T-cell (primary cell): Measurements from ENCODE around the gene TBRG1. TPM values are rescaled to one million over a fixed set of nuclear protein-coding genes. Genes with fewer than 3 reads are reported as not detected.

Experiments
- ATAC-seq, 4 experiments: fragments of 200-7000 bp in 3 of 4; fragments of 150-1000 bp in 1 of 4; cut with Tn5 transposase; replicated peaks in 1 of 4; 1 replicate in 3 of 4; 2 replicates in 1 of 4; pipeline ENCODE4 v1.10.0; 2021; ENCODE audit warnings: moderate library complexity in 3 of 4, mild to moderate bottlenecking in 2 of 4, moderate number of reproducible peaks in 1 of 4
- CTCF ChIA-PET, 2 donors: fragments of 300-600 bp; sonication (Branson Sonifier 250); formaldehyde crosslinking; loops; one replicate each; lab custom pipeline; 2022; ENCODE audit warnings: antibody characterized with exemption in 2 of 2; lab: Charles Lee
- POLR2A ChIA-PET, 2 donors: fragments of 300-600 bp; sonication (Branson Sonifier 250); formaldehyde crosslinking; loops; one replicate each; lab custom pipeline; 2022; ENCODE audit warnings: antibody characterized with exemption in 2 of 2; lab: Charles Lee
- DNase-seq, 35 experiments: peaks; one replicate each; pipeline versions ENCODE4 v3.0.0 to v3.0.0-alpha.2; 2013 to 2023
- H3K27ac ChIP-seq: one replicate; pipeline ENCODE4 v1.5.1; 2013; ENCODE audit warnings: low read length
- H3K27me3 ChIP-seq, 2 experiments: replicated peaks in 1 of 2; 1 replicate in 1 of 2; 2 replicates in 1 of 2; pipeline versions ENCODE4 v1.6.1 to v1.7.0; 2013; ENCODE audit warnings: low read length in 1 of 2, mixed read lengths in 1 of 2; ENCODE audit not compliant: control insufficient read depth in 2 of 2, insufficient read depth in 2 of 2; ENCODE audit errors: extremely low read depth in 1 of 2
- H3K36me3 ChIP-seq, 2 donors: 1 replicate in 1 of 2; 2 replicates in 1 of 2; pipeline versions ENCODE4 v1.6.1 to v1.7.0; 2013; ENCODE audit warnings: low read length in 1 of 2; ENCODE audit not compliant: control insufficient read depth in 2 of 2, insufficient read depth in 1 of 2; ENCODE audit errors: extremely low read depth in 1 of 2
- H3K4me1 ChIP-seq, 2 experiments: 1 replicate in 1 of 2; 2 replicates in 1 of 2; pipeline versions ENCODE4 v1.6.1 to v1.7.0; 2013; ENCODE audit warnings: low read length in 2 of 2, mixed read lengths in 1 of 2; ENCODE audit not compliant: insufficient read depth in 2 of 2, control insufficient read depth in 1 of 2; ENCODE audit errors: extremely low read depth in 1 of 2
- H3K4me3 ChIP-seq, 2 donors: 1 replicate in 1 of 2; 2 replicates in 1 of 2; pipeline versions ENCODE4 v1.5.1 to v1.7.0; 2013; ENCODE audit warnings: mild to moderate bottlenecking in 2 of 2, low read length in 1 of 2, moderate library complexity in 1 of 2; ENCODE audit not compliant: control insufficient read depth in 1 of 2; ENCODE audit errors: extremely low read depth in 1 of 2
- H3K9me3 ChIP-seq: 2 replicates; pipeline ENCODE4 v1.7.0; 2013
- H3K27ac Mint-ChIP-seq, 2 donors: one replicate each; pipeline ENCODE4 v1.8.0; 2020 to 2021; ENCODE audit warnings: mild to moderate bottlenecking in 2 of 2, mixed read lengths in 2 of 2
- H3K27me3 Mint-ChIP-seq, 2 donors: one replicate each; pipeline ENCODE4 v1.8.0; 2021 to 2022; ENCODE audit warnings: mixed read lengths in 2 of 2
- H3K36me3 Mint-ChIP-seq: one replicate; pipeline ENCODE4 v1.8.0; 2021; ENCODE audit warnings: mixed read lengths
- H3K4me1 Mint-ChIP-seq, 3 donors: one replicate each; pipeline ENCODE4 v1.8.0; 2020 to 2022; ENCODE audit warnings: mixed read lengths in 3 of 3, mild to moderate bottlenecking in 1 of 3
- H3K4me3 Mint-ChIP-seq, 3 donors: one replicate each; pipeline ENCODE4 v1.8.0; 2020 to 2022; ENCODE audit warnings: mild to moderate bottlenecking in 3 of 3, mixed read lengths in 3 of 3, moderate library complexity in 3 of 3
- H3K9me3 Mint-ChIP-seq, 3 donors: one replicate each; pipeline ENCODE4 v1.8.0; 2020 to 2022; ENCODE audit warnings: mixed read lengths in 3 of 3
- WGBS: methylation state at CpG from one replicate; pipeline ENCODE4 v1.1.5; 2013; ENCODE audit warnings: missing lambda C conversion rate; ENCODE audit not compliant: insufficient coverage; 5-methylcytosine and 5-hydroxymethylcytosine counted together
- total RNA-seq, 35 experiments: library from RNA in 6 of 35; stranded (reverse) in 6 of 35; fragments of 120-200 nt in 1 of 35; gene quantifications; one replicate each; pipeline versions ENCODE4 v1.2.1 to v1.2.4 and lab custom pipeline; 2013 to 2026

The TBRG1 gene
- total RNA-seq, 5 donors from 2014 or later (not counting 1 experiment from before 2014, with no cell fraction given) = 55.5 to 74.8 (median 72.0) TPM

DNA sequence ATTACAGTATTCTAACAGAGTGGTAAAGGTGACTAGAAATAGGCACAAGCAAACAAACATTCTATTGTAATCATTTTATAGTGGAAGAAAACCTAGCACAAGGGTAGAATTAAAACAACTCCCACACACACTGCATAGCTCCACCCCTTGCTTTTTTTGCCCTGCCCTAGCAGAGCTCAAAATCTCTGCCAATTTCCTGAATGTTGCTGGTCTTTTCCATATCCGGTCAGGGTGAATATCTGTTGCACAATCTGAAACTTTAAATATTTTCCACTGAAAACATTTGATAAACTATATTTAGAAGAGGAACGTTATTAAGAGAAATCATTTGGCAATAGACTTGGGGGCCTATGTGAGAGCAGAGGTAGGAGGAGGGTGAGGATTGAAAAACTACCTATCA is 53.7 kb downstream of the TBRG1 start:
- DNase-seq = no peak
- WGBS = no CpG with 5 or more reads among the region's 2 CpGs
- no peak for ATAC-seq
- CTCF ChIA-PET = interaction anchor here in 1 of 2 donors (0.9 kb wide), 1 partner anchor 87 kb away, joined by 3 read pairs; no protein-coding TSS in a partner anchor
- Mint-ChIP-seq H3K4me3 (no peak overlapping the region), H3K4me1 (peaks cover 22 to 30% (median 29%) of the 10 kb centered on the region in 3 donors), H3K27ac (no peak overlapping the region), H3K9me3 (no peaks in the 10 kb centered on the region), H3K27me3 (no peaks in the 10 kb centered on the region), H3K36me3 (no peaks in the 10 kb centered on the region)
- Histone ChIP-seq H3K4me1 (peaks cover 15 to 17% of the 10 kb centered on the region in 2 experiments), H3K9me3 (no peaks in the 10 kb centered on the region), H3K36me3 (no peaks in the 10 kb centered on the region), H3K4me3 (no peak overlapping the region), H3K27ac (no peak overlapping the region), H3K27me3 (no peaks in the 10 kb centered on the region)
- POLR2A ChIA-PET = interaction anchor here in 1 of 2 donors (1.0 kb wide), 1 partner anchor 19 kb away, joined by 3 read pairs; no protein-coding TSS in a partner anchor

DNA sequence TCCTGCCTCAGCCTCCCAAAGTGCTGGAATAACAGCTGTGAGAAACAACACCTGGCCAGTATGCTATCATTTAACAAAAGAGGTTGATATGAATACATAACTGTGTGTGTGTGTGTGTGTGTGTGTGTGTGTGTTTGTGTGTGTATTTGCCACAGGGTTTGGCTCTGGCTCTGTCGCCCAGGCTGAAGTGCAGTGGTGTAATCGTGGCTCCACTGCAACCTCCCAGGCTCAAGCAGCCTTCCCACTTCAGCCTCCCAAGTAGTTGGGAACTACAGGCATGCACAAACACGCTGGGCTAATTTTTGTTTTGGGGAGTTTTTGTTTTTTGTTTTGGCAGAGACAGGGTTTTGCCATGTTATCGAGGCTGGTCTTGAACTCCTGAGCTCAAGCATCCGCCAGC is 55.8 kb downstream of the TBRG1 start:
- Mint-ChIP-seq H3K27me3 (no peaks in the 10 kb centered on the region), H3K4me3 (no peak overlapping the region), H3K27ac (no peak overlapping the region), H3K4me1 (peaks cover 8 to 16% (median 14%) of the 10 kb centered on the region in 3 donors), H3K9me3 (peaks cover 5 to 10% (median 10%) of the 10 kb centered on the region in 3 donors), H3K36me3 (peaks cover 4% of the 10 kb centered on the region)
- Histone ChIP-seq H3K27me3 (no peaks in the 10 kb centered on the region), H3K36me3 (no peaks in the 10 kb centered on the region), H3K4me3 (no peak overlapping the region), H3K9me3 (peaks cover 3% of the 10 kb centered on the region), H3K4me1 (peaks cover 3 to 8% of the 10 kb centered on the region in 2 experiments), H3K27ac (no peak overlapping the region)
- ATAC-seq (no peak), DNase-seq (no peak)
- 80% methylated on average over 1 of the region's 5 CpGs for WGBS
- CTCF ChIA-PET = interaction anchor here (0.8 to 1.3 kb wide), 4 partner anchors 9 to 96 kb away, joined by 3 to 4 read pairs (median 3); no protein-coding TSS in a partner anchor
- POLR2A ChIA-PET = no interaction called here

DNA sequence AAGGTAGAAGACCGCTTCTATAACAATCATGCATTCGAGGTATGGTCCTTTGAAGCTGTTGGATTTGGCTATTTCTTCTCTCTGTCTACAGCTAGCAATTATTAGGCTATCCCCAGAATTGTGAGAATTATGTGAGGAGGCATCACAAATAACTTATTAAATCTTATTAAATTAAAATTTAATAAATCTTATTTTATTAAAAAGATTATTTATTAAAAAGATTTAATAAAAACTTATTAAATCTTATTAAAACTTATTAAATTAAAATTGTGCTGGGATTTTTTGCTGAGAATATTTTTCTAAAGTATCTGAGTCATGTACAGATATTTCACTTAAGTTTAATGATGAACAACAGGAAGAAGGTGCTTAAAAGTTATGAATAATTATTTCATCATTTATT is 58.8 kb downstream of the TBRG1 start:
- Mint-ChIP-seq H3K27me3 (no peaks in the 10 kb centered on the region), H3K4me1 (peaks cover 0 to 1% (median 0%) of the 10 kb centered on the region in 3 donors), H3K27ac (no peak overlapping the region), H3K36me3 (peaks cover 13% of the 10 kb centered on the region), H3K4me3 (no peak overlapping the region), H3K9me3 (peaks cover 8 to 26% (median 20%) of the 10 kb centered on the region in 3 donors)
- DNase-seq (no peak), ATAC-seq (no peak)
- Histone ChIP-seq H3K9me3 (peaks cover 3% of the 10 kb centered on the region), H3K36me3 (no peaks in the 10 kb centered on the region), H3K27me3 (peaks cover 0 to 6% of the 10 kb centered on the region in 2 experiments), H3K4me3 (no peak overlapping the region), H3K27ac (no peak overlapping the region), H3K4me1 (no peaks in the 10 kb centered on the region)
- ChIA-PET POLR2A (no interaction called here), CTCF (interaction anchor here (0.6 kb wide), 2 partner anchors 82 kb away, joined by 4 read pairs; no protein-coding TSS in a partner anchor)
- no CpG with 5 or more reads among the region's 2 CpGs for WGBS

DNA sequence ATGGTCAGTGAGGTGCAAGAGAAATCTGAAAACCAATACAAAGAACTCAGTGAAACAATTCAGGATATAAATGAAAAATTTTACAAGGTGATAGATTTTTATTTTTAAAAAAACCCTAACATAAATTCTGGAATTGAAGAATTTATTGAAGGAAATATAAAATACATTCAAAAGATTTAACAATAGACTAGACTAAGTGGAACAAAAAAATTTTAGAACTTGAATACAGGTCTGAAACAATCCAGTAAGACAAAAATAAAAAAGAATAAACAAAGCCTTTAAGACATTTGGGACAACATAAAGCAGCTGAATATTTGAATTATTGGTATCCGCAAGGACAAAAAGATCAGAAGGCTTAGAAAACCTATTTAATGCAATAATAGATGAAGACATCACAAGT is 59.8 kb downstream of the TBRG1 start:
- ATAC-seq (no peak), DNase-seq (no peak)
- WGBS = no CpG with 5 or more reads among the region's 1 CpG
- POLR2A ChIA-PET = interaction anchor here in 1 of 2 donors (0.7 kb wide), 1 partner anchor 171 kb away, joined by 5 read pairs; no protein-coding TSS in a partner anchor
- peaks cover 13% of the 10 kb centered on the region for H3K36me3 Mint-ChIP-seq
- Histone ChIP-seq H3K9me3 (peaks cover 3% of the 10 kb centered on the region), H3K4me1 (no peaks in the 10 kb centered on the region), H3K4me3 (no peak overlapping the region), H3K27me3 (peaks cover 0 to 6% of the 10 kb centered on the region in 2 experiments), H3K36me3 (no peaks in the 10 kb centered on the region), H3K27ac (no peak overlapping the region)
- H3K4me1 Mint-ChIP-seq = no peaks in the 10 kb centered on the region
- no peak overlapping the region for H3K27ac Mint-ChIP-seq
- CTCF ChIA-PET = interaction anchor here in 1 of 2 donors (0.9 kb wide), 1 partner anchor 80 kb away, joined by 3 read pairs; no protein-coding TSS in a partner anchor
- peaks cover 8 to 36% (median 20%) of the 10 kb centered on the region in 3 donors for H3K9me3 Mint-ChIP-seq
- no peak overlapping the region for H3K4me3 Mint-ChIP-seq
- no peaks in the 10 kb centered on the region for H3K27me3 Mint-ChIP-seq

Other genes with a start within 250 kb of the TBRG1 start
- not detected for gene OR8B2, start 238.4 kb upstream of the TBRG1 start, total RNA-seq
- not detected for gene OR8B3, start 223.8 kb upstream of the TBRG1 start, total RNA-seq
- not detected for gene OR8B4, start 198.0 kb upstream of the TBRG1 start, total RNA-seq
- not detected for gene OR8B8, start 177.2 kb upstream of the TBRG1 start, total RNA-seq
- not detected for gene OR8B12, start 79.2 kb upstream of the TBRG1 start, total RNA-seq
- gene OR8A1, start 52.9 kb upstream of the TBRG1 start, total RNA-seq = not detected
- gene PANX3, start 11.4 kb upstream of the TBRG1 start, total RNA-seq = not detected
- 1 to 10 TPM; 3.7 to 9.7 (median 6.2) TPM for gene SIAE, start 50.9 kb downstream of the TBRG1 start, total RNA-seq
- gene SPA17, start 51.0 kb downstream of the TBRG1 start, total RNA-seq = under 1 TPM; 0.28 to 0.92 (median 0.59) TPM
- gene NRGN, start 117.1 kb downstream of the TBRG1 start, total RNA-seq = 10 to 100 TPM in 1 of 5 donors, 1 to 10 TPM in 1, under 1 TPM in 3; 0.26 to 11.0 (median 0.89) TPM
- gene VSIG2, start 129.4 kb downstream of the TBRG1 start, total RNA-seq = 1 to 10 TPM in 2 of 5 donors, under 1 TPM in 3; 0.66 to 1.6 (median 0.98) TPM
- gene ESAM, start 139.4 kb downstream of the TBRG1 start, total RNA-seq = 1 to 10 TPM; 1.2 to 3.5 (median 2.5) TPM
- gene MSANTD2, start 177.5 kb downstream of the TBRG1 start, total RNA-seq = 10 to 100 TPM; 10.1 to 25.2 (median 19.9) TPM
- gene ROBO3, start 242.6 kb downstream of the TBRG1 start, total RNA-seq = 10 to 100 TPM; 10.2 to 24.7 (median 17.7) TPM